K562 (cell line): Measurements from ENCODE around the gene PSMD14. TPM values are rescaled to one million over a fixed set of nuclear protein-coding genes. Genes with fewer than 3 reads are reported as not detected.
"Not testable (repeated sequence)": the region's sequence is repeated elsewhere in the genome, so short reads cannot be mapped to it uniquely, and the experiment has no call there.

Experiments
- ATAC-seq: fragments of 200-7000 bp; cut with Tn5 transposase; 3 replicates; pipeline ENCODE4 v1.9.1; 2020; ENCODE audit warnings: moderate library complexity
- BruUV-seq: library from RNA; stranded (reverse); fragments of 400-500 nt; replicated peaks from 2 replicates; lab custom pipeline; 2021; lab: Mats Ljungman, UMichigan
- CTCF ChIA-PET: fragments of 300-600 bp; formaldehyde crosslinking; extraction: SDS; loops from one replicate; lab custom pipeline; 2021; ENCODE audit warnings: low intra/inter-chr PET ratio; lab: Yijun Ruan, JAX
- POLR2A ChIA-PET: fragments of 300-600, 350-650 bp; sonication (Branson Sonifier 250); formaldehyde crosslinking; extraction: SDS; loops from one replicate; lab custom pipeline; 2021; ENCODE audit warnings: antibody characterized with exemption, inconsistent platforms; lab: Yijun Ruan, JAX
- DNase-seq, 4 experiments: peaks; one replicate each; pipeline versions ENCODE4 v3.0.0 to v3.0.0-alpha.2; 2011 to 2018; ENCODE audit warnings: low spot score in 3 of 4, mixed read lengths in 3 of 4; ENCODE audit errors: extremely low read depth in 1 of 4
- FAIRE-seq: peaks from 2 replicates; lab custom pipeline; 2011; peaks lifted over from hg19 to GRCh38; lab: Jason Lieb, UNC
- H2AFZ ChIP-seq: 2 replicates; pipeline ENCODE4 v1.6.0; 2011; ENCODE audit warnings: low read depth, low read length, control low read depth, inconsistent platforms
- H3K27ac ChIP-seq: fragments of 200-600 bp; 3 replicates; pipeline ENCODE4 v1.8.0; 2011; ENCODE audit warnings: low read depth, mild to moderate bottlenecking, control low read depth, inconsistent platforms, low read length, moderate library complexity, mixed read lengths; ENCODE audit errors: extremely low read depth
- H3K27me3 ChIP-seq, 2 experiments: fragments of 300-600 bp in 1 of 2; 2 replicates in 1 of 2; 3 replicates in 1 of 2; pipeline versions ENCODE4 v1.6.0 to v1.8.0; 2011; ENCODE audit warnings: inconsistent platforms in 2 of 2, low read length in 2 of 2, mild to moderate bottlenecking in 1 of 2, mixed read lengths in 1 of 2, moderate library complexity in 1 of 2; ENCODE audit not compliant: control insufficient read depth in 2 of 2, insufficient read depth in 2 of 2
- H3K36me3 ChIP-seq: fragments of 300-600 bp; 3 replicates; pipeline ENCODE4 v1.8.0; 2011; ENCODE audit warnings: mild to moderate bottlenecking, low read length, inconsistent platforms; ENCODE audit not compliant: control insufficient read depth, insufficient read depth
- H3K4me1 ChIP-seq, 2 experiments: fragments of 200-600 bp in 1 of 2; replicated peaks in 1 of 2; 2 replicates in 1 of 2; 3 replicates in 1 of 2; pipeline versions ENCODE4 v1.5.1 to v1.8.0; 2011; ENCODE audit warnings: inconsistent platforms in 2 of 2, low read length in 2 of 2, mild to moderate bottlenecking in 1 of 2, mixed read lengths in 1 of 2, moderate library complexity in 1 of 2; ENCODE audit not compliant: control insufficient read depth in 2 of 2, insufficient read depth in 2 of 2
- H3K4me2 ChIP-seq: 2 replicates; pipeline ENCODE4 v1.6.1; 2011; ENCODE audit warnings: low read length, control low read depth, inconsistent platforms, mixed read lengths; ENCODE audit not compliant: insufficient read depth
- H3K4me3 ChIP-seq: fragments of 200-600 bp; sonication (generic), shearing (Covaris generic); 2 replicates; pipeline ENCODE4 v1.5.1; 2016; ENCODE audit warnings: control low read depth, inconsistent platforms
- H3K79me2 ChIP-seq: fragments of 200-600 bp; 3 replicates; pipeline ENCODE4 v1.8.0; 2011; ENCODE audit warnings: low read length, inconsistent platforms; ENCODE audit not compliant: control insufficient read depth, insufficient read depth
- H3K9ac ChIP-seq, 2 experiments: 2 replicates each; pipeline versions ENCODE4 v1.6.0 to v1.6.1; 2011; ENCODE audit warnings: low read depth in 2 of 2, low read length in 2 of 2, control low read depth in 1 of 2, inconsistent platforms in 1 of 2, mild to moderate bottlenecking in 1 of 2, mixed read lengths in 1 of 2; ENCODE audit not compliant: insufficient read depth in 1 of 2
- H3K9me1 ChIP-seq: one replicate; pipeline ENCODE4 v1.6.0; 2011; ENCODE audit warnings: inconsistent platforms, mild to moderate bottlenecking, low read length, moderate library complexity; ENCODE audit not compliant: control insufficient read depth, insufficient read depth
- H3K9me3 ChIP-seq: replicated peaks from 2 replicates; pipeline ENCODE4 v1.5.1; 2011; ENCODE audit warnings: low read depth, low read length, inconsistent platforms; ENCODE audit not compliant: control insufficient read depth, insufficient read depth
- H4K20me1 ChIP-seq: replicated peaks from 2 replicates; pipeline ENCODE4 v1.6.1; 2011; ENCODE audit warnings: low read length, inconsistent platforms, mixed read lengths; ENCODE audit not compliant: control insufficient read depth, insufficient read depth
- CEBPB ChIP-seq: fragments of 450-650 bp; IDR thresholded peaks from 2 replicates; pipeline ENCODE4 v1.6.1; 2016; ENCODE audit warnings: missing genetic modification characterization, missing compliant biosample characterization
- CEBPG ChIP-seq, 3 experiments: fragments of 200-800 bp in 1 of 3; sonication (Bioruptor generic) in 1 of 3; sonication (generic) in 1 of 3; formaldehyde crosslinking in 1 of 3; IDR thresholded peaks in 2 of 3; conservative IDR thresholded peaks in 1 of 3; 2 replicates each; pipeline versions ENCODE4 v1.6.1 to v1.8.0; 2016 to 2022; ENCODE audit warnings: missing compliant biosample characterization in 2 of 3, missing genetic modification characterization in 2 of 3, mild to moderate bottlenecking in 1 of 3, missing genetic modification reagents in 1 of 3
- UBTF ChIP-seq, 2 experiments: IDR thresholded peaks; 2 replicates each; pipeline ENCODE4 v1.6.1; 2012; ENCODE audit warnings: improper control_type of control experiment in 2 of 2, low read depth in 2 of 2, low read length in 2 of 2, borderline replicate concordance in 1 of 2
- WGBS: fragments of 100-300 bp; shearing (Covaris generic); methylation state at CpG from one replicate; pipeline ENCODE4 v1.1.6; 2016; ENCODE audit warnings: low coverage, mixed read lengths; ENCODE audit not compliant: insufficient coverage; ENCODE audit errors: missing lambda C conversion rate; 5-methylcytosine and 5-hydroxymethylcytosine counted together
- in situ Hi-C: fragments of 300-500 bp; cut with MboI; formaldehyde crosslinking; loops from 4 replicates; pipeline ENCODE4 v1.15.0; 2018; ENCODE audit warnings: inconsistent platforms, mixed read lengths
- intact Hi-C: fragments of 100-400 bp; cut with micrococcal nuclease; formaldehyde crosslinking; loops from 2 replicates; pipeline ENCODE4 v1.14.2; 2022
- polyA plus RNA-seq, 8 experiments: library from polyadenylated mRNA; depleted of rRNA in 4 of 8; stranded (reverse) in 5 of 8; unstranded in 3 of 8; fragments of >200 nt; fragmentation: Nextera tagmentation in 2 of 8; fragmentation: Illumina TruSeq in 1 of 8; extraction: Ambion mirVana in 2 of 8; extraction: Trizol in 1 of 8; gene quantifications; 2 replicates each; pipeline versions ENCODE4 v1.2.1 to v1.2.3, GENCODE V29; 2011 to 2014; ENCODE audit warnings: inconsistent platforms in 1 of 8, missing spikeins in 1 of 8
- total RNA-seq, 7 experiments: library from RNA; depleted of rRNA in 6 of 7; stranded (reverse); fragments of >200 nt in 6 of 7; fragmentation: Illumina TruSeq in 2 of 7; extraction: Trizol in 2 of 7; gene quantifications; 2 replicates each; pipeline versions ENCODE4 v1.2.1 to v1.2.3, GENCODE V29; 2011 to 2021; ENCODE audit warnings: low replicate concordance in 1 of 7
- TF ChIP-seq, protein P1 (sequence below): sonication (generic); formaldehyde crosslinking; IDR thresholded peaks from 2 replicates; pipeline ENCODE4 v1.8.0; 2022; ENCODE audit warnings: missing genetic modification reagents, mild to moderate bottlenecking, borderline replicate concordance

PSMD14 gene
- total and polyA plus RNA-seq, 9 of the 15 experiments (the other 6 are each of a cell fraction or from before 2014, with no cell fraction given): 151 to 515 (median 228) TPM

DNA sequence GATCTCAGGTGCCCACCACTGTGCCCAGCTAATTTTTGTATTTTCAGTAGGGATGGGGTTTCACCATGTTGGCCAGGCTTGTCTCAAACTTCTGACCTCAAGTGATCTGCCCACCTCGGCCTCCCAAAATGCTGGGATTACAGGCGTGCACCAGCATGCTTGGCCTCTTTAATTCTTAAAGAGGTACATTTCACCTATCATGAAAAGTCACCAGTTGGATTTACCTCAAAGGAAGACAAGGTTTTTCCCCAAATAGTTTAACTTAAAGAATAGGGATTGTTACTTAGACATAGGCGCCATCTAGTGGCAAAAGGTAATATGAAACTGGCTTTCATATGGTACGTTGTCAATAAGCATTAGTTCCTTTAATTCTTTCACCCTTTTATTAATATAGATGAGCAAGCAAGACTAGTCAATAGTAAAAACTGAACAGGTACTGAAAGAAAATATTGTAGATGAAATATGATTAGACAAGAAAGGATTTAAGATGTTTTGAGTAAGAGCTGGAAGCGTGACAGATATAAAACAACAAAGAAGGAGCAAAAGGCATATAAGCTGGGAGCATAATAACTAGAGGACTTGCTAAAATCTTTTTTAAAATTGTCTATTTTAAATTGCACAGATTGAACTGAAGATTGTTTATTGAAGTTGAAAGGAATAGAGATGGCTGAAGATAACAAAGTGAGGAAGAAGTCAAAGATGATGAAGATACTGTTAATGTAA lies 35.0 kb upstream of the PSMD14 start (continued):
- TF ChIP-seq, protein P1, sequence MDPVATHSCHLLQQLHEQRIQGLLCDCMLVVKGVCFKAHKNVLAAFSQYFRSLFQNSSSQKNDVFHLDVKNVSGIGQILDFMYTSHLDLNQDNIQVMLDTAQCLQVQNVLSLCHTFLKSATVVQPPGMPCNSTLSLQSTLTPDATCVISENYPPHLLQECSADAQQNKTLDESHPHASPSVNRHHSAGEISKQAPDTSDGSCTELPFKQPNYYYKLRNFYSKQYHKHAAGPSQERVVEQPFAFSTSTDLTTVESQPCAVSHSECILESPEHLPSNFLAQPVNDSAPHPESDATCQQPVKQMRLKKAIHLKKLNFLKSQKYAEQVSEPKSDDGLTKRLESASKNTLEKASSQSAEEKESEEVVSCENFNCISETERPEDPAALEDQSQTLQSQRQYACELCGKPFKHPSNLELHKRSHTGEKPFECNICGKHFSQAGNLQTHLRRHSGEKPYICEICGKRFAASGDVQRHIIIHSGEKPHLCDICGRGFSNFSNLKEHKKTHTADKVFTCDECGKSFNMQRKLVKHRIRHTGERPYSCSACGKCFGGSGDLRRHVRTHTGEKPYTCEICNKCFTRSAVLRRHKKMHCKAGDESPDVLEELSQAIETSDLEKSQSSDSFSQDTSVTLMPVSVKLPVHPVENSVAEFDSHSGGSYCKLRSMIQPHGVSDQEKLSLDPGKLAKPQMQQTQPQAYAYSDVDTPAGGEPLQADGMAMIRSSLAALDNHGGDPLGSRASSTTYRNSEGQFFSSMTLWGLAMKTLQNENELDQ (CRISPR knock-in tag): 0 out of 2 replicates have a peak, but pooled peaks have one; percentile 36

DNA sequence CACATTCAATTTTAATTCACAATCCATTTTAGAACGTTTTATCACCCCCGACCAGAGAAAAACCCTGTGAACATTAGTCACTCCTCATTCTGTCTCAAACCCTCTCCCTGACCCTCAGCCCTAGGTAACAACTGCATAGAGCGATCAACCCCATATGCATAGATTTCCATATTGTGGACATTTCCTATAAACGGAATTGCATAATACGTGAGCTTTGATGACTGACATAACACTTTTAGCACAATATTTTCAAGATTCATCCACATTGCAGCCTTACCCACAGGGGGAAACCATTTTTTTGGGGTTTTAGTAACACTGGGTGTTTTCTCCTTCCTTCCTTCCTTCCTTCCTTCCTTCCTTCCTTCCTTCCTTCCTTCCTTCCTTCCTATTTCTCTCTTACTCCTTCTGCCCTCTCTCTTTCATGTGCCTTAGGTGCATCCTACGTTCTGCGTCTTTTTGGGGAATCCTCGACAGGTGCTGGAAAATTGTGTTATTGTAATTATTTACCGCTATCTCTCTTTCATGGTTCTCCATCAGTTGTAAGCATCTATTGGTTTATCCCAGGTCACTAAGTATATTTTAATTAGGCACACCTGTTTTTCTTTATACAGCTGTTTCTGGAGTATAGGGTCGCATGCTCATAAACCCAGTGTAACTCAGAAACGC lies 29.5 kb upstream of the PSMD14 start:
- H3K9me1 ChIP-seq; H3K4me2 ChIP-seq; in situ Hi-C loops; H3K79me2 ChIP-seq; H3K9me3 ChIP-seq; H3K27ac ChIP-seq; H3K4me3 ChIP-seq; CTCF ChIA-PET; H3K4me1 ChIP-seq; POLR2A ChIA-PET; H3K9ac ChIP-seq; H2AFZ ChIP-seq; H4K20me1 ChIP-seq; H3K27me3 ChIP-seq; H3K36me3 ChIP-seq; TF ChIP-seq CEBPG (CRISPR knock-in tag; IDR thresholded peaks at IDR 0.05): not testable (repeated sequence)
- WGBS: 6% methylated on average over 11 of the region's 11 CpGs
- ATAC-seq: peak; percentile 79
- FAIRE-seq: peak; percentile 58
- intact Hi-C loops: loop anchor here (10.0 kb wide), 3 partner anchors 284 to 1174 kb away; no protein-coding TSS in a partner anchor
- TF ChIP-seq UBTF (IDR thresholded peaks at IDR 0.05; ENCODE audit: borderline replicate concordance in 1 of 2, low read depth in 2 of 2, low read length in 2 of 2) (peak; percentile 61 to 91; a peak in 3 of 4 replicates), CEBPB (tag) (peak; percentile 31; the same call in 1 of the 2 replicates), CEBPG (tag; conservative IDR thresholded peaks at IDR 0.05 in 1 of 2, IDR thresholded peaks at IDR 0.05 in 1 of 2) (peak in 1 of 2 experiments; percentile 44; a peak in 1 of 4 replicates)
- DNase-seq: peak; percentile 34 to 77 (median 49)
- BruUV-seq: TSS peak; percentile 94

DNA sequence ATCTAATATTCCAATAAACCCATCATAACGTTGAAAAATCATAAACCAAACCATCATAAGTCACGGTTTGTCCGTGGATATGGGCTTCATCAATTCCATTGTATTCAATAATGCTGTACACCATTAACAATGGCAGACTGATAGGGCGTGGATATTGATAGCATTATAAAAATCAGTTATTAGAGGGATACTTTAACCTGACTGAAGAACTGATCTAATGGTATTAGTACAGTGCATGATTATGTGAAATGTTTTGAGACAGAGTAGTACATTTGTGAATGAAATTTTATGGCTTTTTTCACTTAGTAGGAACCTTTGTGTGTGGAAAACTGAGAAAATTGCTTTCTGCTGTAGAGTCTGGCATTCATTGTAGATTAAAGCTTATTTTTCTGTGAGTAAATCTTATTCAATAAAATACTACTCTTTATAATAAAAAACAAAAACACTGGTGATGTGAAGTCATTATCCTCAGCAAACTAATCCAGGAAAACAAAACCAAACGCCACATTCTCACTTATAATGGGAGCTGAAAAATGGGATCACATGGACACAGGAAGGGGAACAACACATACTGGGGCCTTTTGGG lies 28.9 kb upstream of the PSMD14 start:
- H2AFZ ChIP-seq, H3K9me3 ChIP-seq, in situ Hi-C loops, H3K36me3 ChIP-seq, CTCF ChIA-PET, DNase-seq, H3K79me2 ChIP-seq, H3K4me1 ChIP-seq, H3K9me1 ChIP-seq, H3K27me3 ChIP-seq, H3K4me2 ChIP-seq, BruUV-seq, FAIRE-seq, H3K27ac ChIP-seq, H4K20me1 ChIP-seq, H3K4me3 ChIP-seq, H3K9ac ChIP-seq: not testable (repeated sequence)
- POLR2A ChIA-PET: interaction anchor here (1.2 kb wide), 1 partner anchor 11 kb away, joined by 3 read pairs; no protein-coding TSS in a partner anchor
- intact Hi-C loops: loop anchor here (10.0 kb wide), 3 partner anchors 285 to 1175 kb away; no protein-coding TSS in a partner anchor
- WGBS: 10% methylated on average over 5 of the region's 5 CpGs
- peak; percentile 75 for ATAC-seq
